Gastroesophageal sphincter (tissue), 4 donors: Measurements from ENCODE around the gene OLIG1. TPM values are rescaled to one million over a fixed set of nuclear protein-coding genes. Genes with fewer than 3 reads are reported as not detected.

Experiments used
- ATAC-seq: fragments of 150-250 bp; one replicate; pipeline ENCODE4 v1.9.1; 2016; ENCODE audit warnings: mild to moderate bottlenecking, moderate library complexity
- H3K27ac ChIP-seq, 4 donors: fragments of 200-600 bp; sonication (generic) in 3 of 4; 1 replicate in 3 of 4; 2 replicates in 1 of 4; pipeline ENCODE4 v1.5.1; 2016 to 2019
- H3K27me3 ChIP-seq: fragments of 200-600 bp; sonication (generic); one replicate; pipeline ENCODE4 v1.5.1; 2019
- H3K36me3 ChIP-seq, 2 donors: fragments of 200-600 bp; sonication (generic); one replicate each; pipeline ENCODE4 v1.5.1; 2019; ENCODE audit warnings: control low read depth in 1 of 2
- H3K4me1 ChIP-seq, 3 donors: fragments of 200-600 bp; sonication (generic); 1 replicate in 2 of 3; 2 replicates in 1 of 3; pipeline ENCODE4 v1.5.1; 2016 to 2019; ENCODE audit warnings: control low read depth in 2 of 3
- H3K4me3 ChIP-seq, 2 donors: fragments of 200-600 bp; sonication (generic); one replicate each; pipeline ENCODE4 v1.5.1; 2019; ENCODE audit warnings: mild to moderate bottlenecking in 1 of 2, moderate library complexity in 1 of 2
- H3K9me3 ChIP-seq, 3 donors: fragments of 200-600 bp; sonication (generic); one replicate each; pipeline ENCODE4 v1.5.1; 2017 to 2019; ENCODE audit warnings: control low read depth in 2 of 3
- EP300 ChIP-seq: sonication (generic); formaldehyde crosslinking; IDR thresholded peaks from one replicate; pipeline ENCODE4 v1.6.1; 2017; ENCODE audit warnings: antibody characterized with exemption, mild to moderate bottlenecking
- POLR2A ChIP-seq, 2 donors: fragments of 450-650 bp; IDR thresholded peaks; one replicate each; pipeline ENCODE4 v1.6.1; 2017; ENCODE audit warnings: antibody characterized with exemption in 2 of 2, mild to moderate bottlenecking in 2 of 2, moderate library complexity in 1 of 2
- POLR2AphosphoS5 ChIP-seq: sonication (generic); formaldehyde crosslinking; IDR thresholded peaks from one replicate; pipeline ENCODE4 v1.6.1; 2017; ENCODE audit warnings: antibody characterized with exemption
- WGBS, 2 donors: methylation state at CpG; one replicate each; pipeline ENCODE4 v1.1.5; 2018; ENCODE audit warnings: low coverage in 1 of 2; 5-methylcytosine and 5-hydroxymethylcytosine counted together
- total RNA-seq, 4 donors: library from RNA; depleted of rRNA; stranded (reverse); fragments of >200 nt; gene quantifications; one replicate each; pipeline ENCODE4 v1.1.0, GENCODE V29; 2016
- TF ChIP-seq, protein P1 (sequence below), 4 experiments: fragments of 200-600 bp in 2 of 4; fragments of 450-650 bp in 2 of 4; sonication (generic) in 1 of 4; IDR thresholded peaks; one replicate each; pipeline ENCODE4 v1.5.1; 2017 to 2019; ENCODE audit warnings: antibody characterized with exemption in 4 of 4, mild to moderate bottlenecking in 2 of 4, moderate library complexity in 2 of 4

The OLIG1 gene
- total RNA-seq, 4 donors from 2014 or later = not detected

- Histone ChIP-seq H3K4me3 (no peak overlapping the region), H3K4me1 (no peaks in the 10 kb centered on the region), H3K27me3 (peaks cover 93% of the 10 kb centered on the region), H3K9me3 (no peaks in the 10 kb centered on the region), H3K36me3 (no peaks in the 10 kb centered on the region), H3K27ac (no peak overlapping the region)
- no peak for ATAC-seq
- 44 to 50% methylated on average over 4 to 5 of the region's 20 CpGs for WGBS, 2 donors
- TF ChIP-seq POLR2AphosphoS5 (no peak), POLR2A (IDR thresholded peaks at IDR 0.05) (no peak), EP300 (no peak)
- TF ChIP-seq, protein P1, sequence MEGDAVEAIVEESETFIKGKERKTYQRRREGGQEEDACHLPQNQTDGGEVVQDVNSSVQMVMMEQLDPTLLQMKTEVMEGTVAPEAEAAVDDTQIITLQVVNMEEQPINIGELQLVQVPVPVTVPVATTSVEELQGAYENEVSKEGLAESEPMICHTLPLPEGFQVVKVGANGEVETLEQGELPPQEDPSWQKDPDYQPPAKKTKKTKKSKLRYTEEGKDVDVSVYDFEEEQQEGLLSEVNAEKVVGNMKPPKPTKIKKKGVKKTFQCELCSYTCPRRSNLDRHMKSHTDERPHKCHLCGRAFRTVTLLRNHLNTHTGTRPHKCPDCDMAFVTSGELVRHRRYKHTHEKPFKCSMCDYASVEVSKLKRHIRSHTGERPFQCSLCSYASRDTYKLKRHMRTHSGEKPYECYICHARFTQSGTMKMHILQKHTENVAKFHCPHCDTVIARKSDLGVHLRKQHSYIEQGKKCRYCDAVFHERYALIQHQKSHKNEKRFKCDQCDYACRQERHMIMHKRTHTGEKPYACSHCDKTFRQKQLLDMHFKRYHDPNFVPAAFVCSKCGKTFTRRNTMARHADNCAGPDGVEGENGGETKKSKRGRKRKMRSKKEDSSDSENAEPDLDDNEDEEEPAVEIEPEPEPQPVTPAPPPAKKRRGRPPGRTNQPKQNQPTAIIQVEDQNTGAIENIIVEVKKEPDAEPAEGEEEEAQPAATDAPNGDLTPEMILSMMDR (IDR thresholded peaks at IDR 0.05) = no peak
These were observed 45.9 kb downstream of the OLIG1 start for GRCh38 chr21:33115631-33116510.

DNA sequence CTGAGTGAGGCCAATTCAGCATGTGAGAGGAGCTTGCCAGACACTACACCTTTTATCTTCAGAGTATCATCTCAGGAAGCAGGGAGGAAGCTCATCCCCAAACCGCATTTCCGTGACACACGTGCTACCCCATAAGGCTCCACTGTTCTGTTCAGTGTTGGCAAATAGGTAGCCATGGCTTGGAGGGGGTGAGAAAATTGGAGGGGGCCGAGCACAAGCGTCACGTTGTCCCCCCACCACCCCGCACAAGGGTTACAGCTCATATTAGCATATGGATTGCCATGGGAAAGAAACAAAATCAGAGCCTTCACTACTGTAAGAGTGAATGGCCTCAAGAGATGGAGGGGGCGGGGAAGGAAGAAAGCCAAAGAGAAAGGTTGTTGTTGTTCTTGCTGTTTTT is 46.7 kb downstream of the OLIG1 start:
- TF ChIP-seq EP300 (no peak), POLR2A (IDR thresholded peaks at IDR 0.05) (no peak), POLR2AphosphoS5 (no peak)
- TF ChIP-seq, protein P1 (IDR thresholded peaks at IDR 0.05) = no peak
- no peaks in the 10 kb centered on the region for H3K36me3 ChIP-seq
- H3K27me3 ChIP-seq = peaks cover 90% of the 10 kb centered on the region
- ATAC-seq = no peak
- no peaks in the 10 kb centered on the region for H3K9me3 ChIP-seq
- no peak overlapping the region for H3K4me3 ChIP-seq
- H3K4me1 ChIP-seq = no peaks in the 10 kb centered on the region
- no peak overlapping the region for H3K27ac ChIP-seq
- WGBS, 2 donors = 40 to 51% methylated on average over 8 of the region's 8 CpGs

GRCh38 chr21:33117101-33117888 is 47.4 kb downstream of the OLIG1 start:
- no peak for ATAC-seq
- no peaks in the 10 kb centered on the region for H3K9me3 ChIP-seq
- 55 to 61% methylated on average over 4 to 16 of the region's 16 CpGs for WGBS, 2 donors
- H3K4me1 ChIP-seq = no peaks in the 10 kb centered on the region
- no peak overlapping the region for H3K27ac ChIP-seq
- TF ChIP-seq, protein P1 (IDR thresholded peaks at IDR 0.05) = no peak
- TF ChIP-seq EP300 = no peak
- TF ChIP-seq POLR2AphosphoS5 = no peak
- TF ChIP-seq POLR2A (IDR thresholded peaks at IDR 0.05) = no peak
- peaks cover 90% of the 10 kb centered on the region for H3K27me3 ChIP-seq
- no peaks in the 10 kb centered on the region for H3K36me3 ChIP-seq
- H3K4me3 ChIP-seq = no peak overlapping the region

Other genes with a start within 250 kb of the OLIG1 start
- gene OLIG2, start 44.2 kb upstream of the OLIG1 start, total RNA-seq = not detected
- 10 to 100 TPM; 12.0 to 19.1 (median 14.7) TPM for gene IFNAR2, start 159.8 kb downstream of the OLIG1 start, total RNA-seq
- gene IL10RB, start 196.2 kb downstream of the OLIG1 start, total RNA-seq = 10 to 100 TPM; 13.1 to 23.7 (median 20.5) TPM